Kidney tubule cell (primary cell): ENCODE data around the gene HMGCLL1.

Experiments
- DNase-seq: peaks from one replicate; pipeline ENCODE4 v3.0.0-alpha.2; 2018; ENCODE audit warnings: low spot score

The HMGCLL1 gene

GRCh38 chr6:55578537-55579363 lies at the start of gene HMGCLL1:
TSS of gene HMGCLL1 (minus strand) at chr6:55579192. CDS start at chr6:55579055, 137 bp downstream.
- peak; percentile 28 for DNase-seq

GRCh38 chr6:55621993-55622392 lies 43.0 kb upstream of the HMGCLL1 start:
- DNase-seq: no peak

- no peak for DNase-seq
Observed at GRCh38 chr6:55621244-55621643, 42.3 kb upstream of the HMGCLL1 start.

- DNase-seq: peak; percentile 41
Observed at GRCh38 chr6:55617272-55617671, 38.3 kb upstream of the HMGCLL1 start.

- DNase-seq: no peak
Observed at GRCh38 chr6:55604021-55604420, 25.0 kb upstream of the HMGCLL1 start.

GRCh38 chr6:55601120-55601519 lies 22.1 kb upstream of the HMGCLL1 start:
- DNase-seq: no peak

- no peak for DNase-seq
Observed at GRCh38 chr6:55594442-55594841, 15.4 kb upstream of the HMGCLL1 start.

GRCh38 chr6:55584654-55585354 lies 5.8 kb upstream of the HMGCLL1 start:
- DNase-seq: no peak

GRCh38 chr6:55576811-55577210 lies 2.2 kb downstream of the HMGCLL1 start:
- no peak for DNase-seq

GRCh38 chr6:55574556-55574955 lies 4.4 kb downstream of the HMGCLL1 start:
- no peak for DNase-seq

- DNase-seq: no peak
Observed at GRCh38 chr6:55569638-55570037, 9.4 kb downstream of the HMGCLL1 start.

- DNase-seq: no peak
Observed at GRCh38 chr6:55568808-55569439, 10.1 kb downstream of the HMGCLL1 start.

- no peak for DNase-seq
Observed at GRCh38 chr6:55567558-55567957, 11.4 kb downstream of the HMGCLL1 start.

- DNase-seq: no peak
Observed at GRCh38 chr6:55566036-55566710, 12.8 kb downstream of the HMGCLL1 start.

- DNase-seq: no peak
Observed at GRCh38 chr6:55562318-55562717, 16.7 kb downstream of the HMGCLL1 start.

GRCh38 chr6:55560290-55560885 lies 18.6 kb downstream of the HMGCLL1 start:
- no peak for DNase-seq

- no peak for DNase-seq
Observed at GRCh38 chr6:55557146-55557545, 21.8 kb downstream of the HMGCLL1 start.

- no peak for DNase-seq
Observed at GRCh38 chr6:55545791-55546190, 33.2 kb downstream of the HMGCLL1 start.

- no peak for DNase-seq
Observed at GRCh38 chr6:55543633-55544309, 35.2 kb downstream of the HMGCLL1 start.

- DNase-seq: no peak
Observed at GRCh38 chr6:55541024-55541423, 38.0 kb downstream of the HMGCLL1 start.

GRCh38 chr6:55536391-55536956 lies 42.5 kb downstream of the HMGCLL1 start:
- no peak for DNase-seq
